HG03558 (cell line): Measurements from ENCODE around the gene SCRN1.

Experiments
- ATAC-seq: cut with Tn5 transposase; IDR thresholded peaks from one replicate; pipeline ENCODE4 v1.9.1; 2021; ENCODE audit warnings: moderate number of reproducible peaks; ENCODE audit not compliant: unreplicated experiment; ENCODE audit errors: extremely low read depth

SCRN1 gene

DNA sequence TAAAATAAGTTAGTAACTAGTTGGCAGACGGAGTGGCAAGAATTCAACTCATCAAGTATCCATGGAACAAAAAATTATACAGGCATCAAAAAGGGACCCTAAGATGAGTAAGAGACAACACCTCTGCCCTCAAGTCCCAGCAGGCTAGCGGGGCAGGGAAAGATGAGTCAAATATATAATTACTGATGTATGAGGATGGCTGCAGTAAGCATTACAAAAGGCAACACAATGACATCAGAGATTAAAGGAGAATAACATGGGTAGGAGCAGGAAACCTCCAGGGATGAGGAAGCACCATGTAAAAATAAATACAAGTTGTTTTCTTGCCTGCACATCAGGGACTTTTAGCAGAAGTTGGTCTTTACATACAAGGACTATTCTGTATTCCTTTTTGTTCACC, 49.4 kb downstream of the SCRN1 start:
- no peak for ATAC-seq

DNA sequence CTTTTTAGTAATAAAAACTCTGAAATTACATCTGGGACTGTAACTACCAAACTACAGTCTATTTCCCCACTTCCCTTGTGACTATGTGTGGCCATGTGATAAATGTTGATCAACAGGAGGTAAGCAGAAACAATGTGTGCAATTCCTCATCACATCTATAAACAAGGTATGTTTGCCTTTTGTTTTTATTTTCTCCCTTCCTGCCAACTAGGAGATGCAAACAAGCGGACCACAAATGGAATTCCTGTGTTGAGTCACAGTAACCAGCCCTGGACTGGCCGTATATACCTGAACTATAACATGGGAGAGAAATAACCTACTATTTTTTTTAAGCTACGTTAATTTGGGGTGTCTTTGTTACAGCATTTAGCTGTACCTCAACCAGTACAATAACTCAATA, 52.5 kb downstream of the SCRN1 start:
- ATAC-seq = no peak

DNA sequence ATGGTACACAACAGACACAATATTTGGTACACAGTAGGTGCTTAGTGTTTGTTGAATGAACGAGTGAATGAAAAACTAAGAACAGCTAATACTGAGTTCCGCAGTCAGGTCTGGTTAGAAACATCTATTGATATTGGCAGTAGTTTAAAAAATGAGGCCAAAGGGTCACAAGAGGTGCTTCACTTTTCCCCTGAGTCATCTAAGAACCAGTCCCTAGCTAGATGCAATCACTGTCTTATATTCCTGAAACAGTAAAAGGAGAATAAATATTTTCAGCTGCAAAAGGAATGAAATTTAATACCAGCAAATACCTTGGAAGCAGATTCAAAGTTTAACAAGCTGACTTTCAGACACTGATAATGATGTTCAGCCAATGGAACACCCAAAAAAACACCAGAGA, 54.5 kb downstream of the SCRN1 start:
- no peak for ATAC-seq

DNA sequence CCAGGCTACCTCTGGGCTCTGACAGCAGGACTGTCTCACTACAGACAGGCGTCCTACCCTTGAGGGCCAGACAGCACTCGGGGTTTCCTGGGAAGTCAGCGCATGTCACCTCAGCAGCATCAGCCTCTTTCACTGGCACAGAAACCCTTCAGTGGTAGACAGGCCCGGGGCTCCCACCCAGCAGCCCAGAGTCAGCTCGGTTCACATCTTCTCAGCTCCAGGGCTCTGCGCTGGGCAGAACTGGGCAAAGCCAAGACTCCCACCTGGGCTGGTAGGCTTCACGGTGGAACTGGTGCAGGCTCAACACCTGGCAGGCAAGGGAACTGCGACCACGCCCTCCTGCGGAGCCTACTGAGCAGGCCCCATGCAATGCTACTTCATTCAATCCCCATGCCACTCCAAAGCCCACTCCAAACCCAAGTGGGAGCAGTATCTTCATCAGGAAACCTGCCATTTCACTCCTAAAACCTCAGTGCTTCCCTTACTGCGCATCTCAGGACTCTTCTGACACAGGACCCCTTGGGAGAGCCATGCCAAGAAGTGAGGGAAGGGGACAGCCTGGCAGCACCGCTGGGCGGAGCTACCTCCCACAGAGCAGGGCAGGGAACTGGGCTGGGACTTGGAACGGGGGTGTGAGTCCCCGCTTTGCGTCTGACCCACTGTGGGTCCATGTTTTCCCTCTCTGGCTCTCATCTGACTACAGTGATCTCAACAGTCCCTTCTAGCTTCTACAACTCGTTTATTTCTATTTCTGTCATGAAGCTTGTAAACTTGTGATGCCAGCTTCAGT, 60.4 kb downstream of the SCRN1 start:
- no peak for ATAC-seq

DNA sequence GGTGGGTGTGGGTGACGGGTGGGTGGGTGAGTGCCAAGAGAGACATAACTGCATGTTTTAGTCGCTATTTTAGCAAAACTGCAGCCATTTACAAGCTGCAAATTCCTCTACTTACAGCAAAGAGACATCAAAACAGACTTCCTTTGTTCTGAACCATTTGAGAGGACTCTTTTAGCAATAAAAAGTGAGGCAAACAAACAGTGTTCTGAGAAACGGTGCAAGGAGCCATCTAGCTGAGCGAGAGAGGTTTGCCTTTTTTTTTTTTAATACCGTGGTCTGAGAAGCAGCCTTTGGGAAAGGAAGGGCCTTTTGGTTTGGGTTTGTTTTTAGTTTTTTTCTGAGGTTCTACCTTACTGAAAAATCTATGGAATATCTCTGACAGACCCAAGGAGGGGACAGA, 62.9 kb downstream of the SCRN1 start:
- ATAC-seq = no peak

DNA sequence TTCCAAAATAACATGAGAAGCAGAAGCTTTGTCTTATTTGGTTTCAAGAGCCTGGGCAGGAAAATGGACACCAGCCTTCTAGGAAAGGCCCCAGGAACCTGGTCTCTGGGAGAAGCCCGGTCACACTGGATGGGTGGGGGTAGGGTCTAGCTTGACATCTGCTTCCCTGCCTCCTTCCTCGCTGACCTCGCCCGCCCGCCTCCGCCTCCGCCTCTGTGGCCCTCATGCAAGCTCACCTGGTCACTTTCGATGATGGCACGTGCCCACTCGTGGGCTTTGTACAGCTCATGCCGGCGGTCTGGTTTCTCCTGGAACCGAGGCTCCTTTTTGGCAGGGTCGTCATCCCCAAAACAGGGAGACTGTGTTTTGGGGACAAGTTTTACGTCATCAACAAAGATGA, 63.4 kb downstream of the SCRN1 start:
- ATAC-seq = no peak

DNA sequence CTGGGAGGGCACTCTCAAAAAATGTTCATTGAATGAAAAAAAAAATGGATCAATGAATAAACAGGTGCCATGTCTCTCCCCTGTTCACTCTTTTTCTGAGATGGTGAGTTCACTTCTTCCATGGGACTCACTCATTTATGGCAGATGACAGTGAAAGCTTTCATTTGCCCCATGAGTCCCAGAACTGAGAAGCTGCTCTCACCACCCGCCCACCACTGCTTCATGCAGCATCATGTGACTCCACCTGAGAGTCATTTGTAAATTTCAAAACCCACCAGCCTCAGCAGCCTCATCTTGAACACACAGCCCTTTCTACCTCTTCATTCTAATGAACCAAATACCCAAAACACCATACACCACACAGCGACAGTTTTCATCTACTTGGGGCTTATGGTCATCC, 64.9 kb downstream of the SCRN1 start:
- ATAC-seq = no peak

DNA sequence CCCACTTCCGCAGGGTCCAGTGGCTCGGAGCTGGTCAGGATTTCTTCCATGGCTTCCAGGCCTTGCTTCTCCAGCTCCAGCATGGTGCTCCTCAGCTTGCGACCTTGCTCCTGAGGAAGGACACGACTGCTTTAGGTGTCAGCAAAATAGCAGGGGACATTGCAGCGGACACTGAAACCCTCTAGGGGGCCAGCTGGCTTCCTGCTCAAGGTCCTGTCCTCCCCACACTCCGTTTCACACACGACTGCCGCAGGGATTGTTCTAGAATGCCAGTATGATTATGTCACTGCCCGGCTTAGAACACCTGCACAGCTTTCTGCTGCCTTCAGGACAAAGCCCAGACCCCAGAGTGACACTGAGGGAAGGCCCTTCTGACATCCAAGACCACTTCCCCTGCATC, 65.6 kb downstream of the SCRN1 start:
- no peak for ATAC-seq

DNA sequence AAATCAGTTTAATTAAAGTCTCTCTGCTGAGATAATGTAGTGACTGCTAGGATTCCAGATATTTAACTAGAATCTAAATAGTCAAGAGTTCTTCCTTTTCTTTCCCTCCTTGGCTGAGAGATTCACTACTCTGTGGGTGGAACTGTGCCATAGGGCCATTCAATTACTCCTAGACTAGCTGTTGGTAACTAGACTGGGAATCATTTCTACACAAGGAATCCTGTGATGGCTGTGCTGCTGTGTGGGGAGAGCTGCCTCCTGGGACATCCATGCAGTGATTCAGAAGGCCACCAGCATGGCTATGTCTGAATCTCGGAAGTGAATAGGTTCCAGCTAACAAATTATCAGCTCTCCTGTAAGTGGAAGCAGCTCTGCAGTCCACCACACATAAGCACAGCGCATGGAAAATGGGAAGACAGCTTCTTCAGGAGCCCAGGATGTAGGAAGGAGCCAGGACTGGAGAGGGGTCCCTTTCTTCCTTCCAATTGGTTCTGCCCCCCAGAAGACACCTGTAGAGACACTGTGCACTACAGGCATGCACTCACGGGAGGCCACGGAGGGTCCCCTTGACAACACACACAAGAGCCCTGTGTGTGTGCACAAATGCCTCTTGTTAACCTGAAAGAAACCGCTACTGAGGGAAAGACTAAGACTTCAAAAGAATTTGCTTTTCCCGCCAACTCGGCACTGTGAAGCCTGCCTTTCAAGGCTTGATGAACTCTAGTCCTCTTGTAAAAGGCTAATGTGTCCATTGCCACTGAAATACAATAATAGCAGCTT, 66.5 kb downstream of the SCRN1 start:
- ATAC-seq = no peak

DNA sequence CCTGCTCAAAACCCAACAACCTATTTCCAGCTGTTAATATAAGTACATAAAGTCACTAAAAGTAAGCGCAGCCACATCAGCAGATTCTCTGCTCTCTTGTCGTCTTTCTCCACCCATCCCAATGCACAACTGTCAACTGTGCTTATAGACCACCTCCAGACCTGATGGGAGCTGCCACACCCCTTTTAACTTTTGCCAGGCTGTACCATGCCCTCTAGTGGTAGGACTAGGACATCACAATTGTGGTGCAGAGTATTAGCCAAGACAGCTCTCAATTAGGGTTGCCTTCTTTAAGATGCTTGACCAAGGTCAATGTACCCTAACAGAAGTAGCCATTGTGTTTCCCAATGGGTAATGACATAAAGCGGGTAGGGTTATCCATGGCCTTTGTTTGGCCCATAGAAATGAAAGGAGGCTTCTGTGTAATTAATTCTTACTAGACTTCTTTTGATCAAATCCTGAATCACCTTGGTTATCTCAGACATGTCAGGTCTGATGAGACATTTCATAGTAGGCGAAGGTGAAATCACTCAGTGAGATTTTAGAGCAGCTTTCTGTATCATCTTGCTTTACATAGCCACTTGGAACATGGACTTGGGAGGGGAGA, 68.1 kb downstream of the SCRN1 start:
- no peak for ATAC-seq

DNA sequence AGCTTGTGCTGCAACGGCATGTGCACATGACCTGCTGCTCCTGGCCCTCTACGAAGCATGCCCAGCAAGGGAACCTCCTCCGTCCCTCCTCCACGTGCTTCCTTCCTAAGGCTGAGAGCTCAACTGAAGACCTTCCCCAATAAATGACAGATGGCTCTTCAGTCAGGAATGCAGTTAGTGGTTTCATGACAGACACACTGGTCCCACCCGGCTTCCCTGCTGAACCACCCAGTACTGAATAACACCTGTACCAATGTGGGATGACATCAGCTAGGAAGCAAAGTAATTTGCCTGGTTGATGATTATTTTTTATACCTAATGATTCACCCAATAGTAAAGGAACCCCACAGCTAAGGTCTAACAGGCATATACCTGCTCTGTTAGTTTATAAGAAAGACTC, 69.1 kb downstream of the SCRN1 start:
- ATAC-seq = no peak

DNA sequence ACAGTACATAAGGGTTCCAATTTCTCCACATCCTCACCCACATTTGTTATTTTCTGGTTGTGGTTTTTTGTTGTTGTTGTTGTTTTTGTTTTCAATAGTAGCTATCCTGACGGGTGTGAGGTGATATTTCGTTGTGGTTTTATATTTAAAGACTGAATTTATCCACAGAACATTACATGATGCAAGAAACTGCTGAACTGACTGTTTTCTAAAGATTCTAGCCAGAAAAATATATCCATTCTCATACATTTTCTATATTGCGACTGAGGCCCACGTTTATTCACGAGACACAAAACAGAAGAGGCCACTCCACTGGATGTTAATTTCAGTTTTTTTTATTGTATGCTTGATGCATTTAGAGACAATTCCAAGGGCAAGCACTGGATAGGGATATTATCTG, 69.8 kb downstream of the SCRN1 start:
- no peak for ATAC-seq

DNA sequence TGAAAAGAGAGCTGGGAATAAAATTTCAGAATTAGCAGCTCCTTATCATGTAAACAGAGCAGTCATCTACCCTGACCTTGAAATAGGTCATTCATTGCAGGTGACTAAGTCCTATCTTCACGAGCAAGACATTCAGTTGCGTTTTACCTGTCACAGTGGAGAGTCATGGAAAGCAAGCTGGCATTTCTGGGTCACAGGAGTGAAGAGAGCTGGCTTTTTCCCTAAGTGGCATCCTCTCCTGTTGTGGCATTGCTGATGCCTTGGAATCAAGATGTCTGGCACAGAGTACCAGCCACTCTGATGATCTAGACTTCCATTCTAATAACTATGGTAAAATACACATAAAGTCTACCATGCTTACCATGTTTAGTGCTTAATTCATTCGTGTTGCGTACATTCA, 70.8 kb downstream of the SCRN1 start:
- no peak for ATAC-seq

DNA sequence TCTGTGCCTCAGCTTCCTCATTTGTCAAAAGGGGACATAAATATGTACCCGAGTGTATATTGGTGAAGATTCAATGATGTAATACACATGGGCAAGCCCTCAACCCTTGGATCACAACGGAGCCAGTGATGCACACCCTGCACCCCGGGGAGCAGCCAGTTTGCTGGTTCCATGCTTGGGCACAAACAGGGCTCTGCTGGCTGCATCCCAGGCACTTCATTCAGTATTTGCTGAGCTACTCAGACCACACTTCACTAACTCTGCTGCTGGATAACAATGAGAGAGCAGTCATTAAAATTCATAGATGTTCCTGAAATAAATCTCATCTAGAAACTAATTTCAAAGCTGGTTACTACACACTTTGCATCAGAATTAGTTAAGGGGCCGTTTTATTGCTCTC, 72.0 kb downstream of the SCRN1 start:
- ATAC-seq = no peak

DNA sequence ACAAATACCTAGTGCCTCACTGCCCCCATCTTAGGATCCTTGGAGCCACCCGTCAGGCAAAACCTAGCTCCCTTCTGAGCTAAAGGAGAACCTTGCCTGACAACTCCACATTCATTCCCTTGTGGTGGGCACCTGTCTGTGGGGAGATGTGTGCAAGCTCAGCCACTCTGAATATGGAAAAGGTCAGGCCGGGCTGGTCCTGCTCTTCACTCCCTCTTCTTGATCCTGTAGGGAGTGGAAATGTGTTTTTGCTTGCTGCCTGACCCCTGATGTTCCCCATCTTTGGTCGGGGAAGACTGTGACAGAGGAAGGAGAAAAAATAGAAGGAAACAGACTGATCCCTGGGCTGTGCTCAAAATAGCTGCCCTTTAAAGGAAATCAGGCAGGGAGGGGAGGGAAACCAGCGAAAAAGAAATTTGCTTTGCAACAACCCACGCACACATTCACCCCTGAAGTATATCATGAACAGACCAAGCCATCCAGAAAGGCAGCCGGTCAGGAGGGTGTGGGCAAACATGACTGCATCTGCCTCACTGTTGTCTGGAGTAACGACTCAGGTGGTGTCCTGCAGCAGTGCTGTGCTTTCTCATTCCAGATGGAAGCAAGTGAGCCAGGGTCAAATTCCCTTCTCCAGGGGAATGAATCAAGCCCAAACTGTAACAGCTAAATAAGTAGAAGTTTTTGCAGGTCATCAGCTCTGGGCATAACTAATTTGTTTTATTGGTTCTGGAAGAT, 74.0 kb downstream of the SCRN1 start:
- no peak for ATAC-seq

DNA sequence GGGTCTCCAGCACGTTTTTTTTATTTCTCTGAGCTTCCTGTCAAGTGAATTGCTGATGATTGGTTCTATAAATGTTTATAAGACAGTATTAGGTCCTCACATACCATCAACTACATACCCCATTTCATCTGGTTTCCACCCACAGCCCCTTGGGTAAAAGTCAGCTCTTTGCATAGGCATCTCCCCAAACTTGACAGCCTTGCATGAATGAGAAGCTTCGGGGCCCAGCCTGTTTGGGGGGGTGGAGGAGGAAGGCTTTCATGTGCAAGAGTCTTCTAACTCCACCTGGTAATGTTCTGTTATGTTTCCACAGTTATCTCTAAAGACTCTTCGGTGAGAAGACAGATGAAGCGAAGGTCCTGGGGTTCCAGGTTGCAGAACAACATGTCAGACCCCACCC, 75.4 kb downstream of the SCRN1 start:
- no peak for ATAC-seq

DNA sequence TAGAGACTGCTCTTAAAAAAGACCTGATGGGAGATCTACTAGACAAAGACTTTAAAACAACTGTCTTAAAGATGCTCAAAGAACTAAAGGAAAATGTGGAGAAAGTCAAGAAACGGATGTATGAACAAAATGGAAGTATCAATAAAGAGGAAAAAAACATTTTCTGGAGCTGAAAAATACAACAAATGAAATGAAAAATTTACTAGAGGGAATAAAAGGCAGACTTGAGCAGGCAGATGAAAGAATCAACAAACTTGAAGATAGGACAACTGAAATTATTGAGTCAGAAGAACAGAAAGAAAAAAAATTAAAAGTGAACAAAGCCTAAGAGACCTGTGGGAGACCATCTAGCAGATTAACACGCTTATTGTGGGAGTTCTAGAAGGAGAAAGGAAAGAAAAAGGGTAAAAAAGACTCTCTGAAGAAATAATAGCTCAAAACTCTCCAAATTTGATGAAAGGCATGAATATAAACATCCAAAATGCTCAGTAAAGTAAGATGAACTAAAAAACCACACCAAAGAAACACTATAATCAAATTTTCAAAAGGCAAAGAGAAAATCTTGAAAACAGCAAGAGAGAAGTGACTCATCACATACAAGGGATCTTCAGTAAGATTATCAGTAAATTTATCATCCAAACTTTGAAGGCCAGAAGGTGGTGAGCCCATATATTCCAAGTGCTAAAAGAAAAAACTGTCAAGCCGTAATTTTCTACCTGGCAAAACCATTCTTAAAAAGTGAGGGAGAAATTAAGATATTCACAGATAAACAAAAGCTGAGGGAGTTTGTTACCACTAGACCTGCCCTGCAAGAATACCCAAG, 83.2 kb downstream of the SCRN1 start:
- no peak for ATAC-seq

DNA sequence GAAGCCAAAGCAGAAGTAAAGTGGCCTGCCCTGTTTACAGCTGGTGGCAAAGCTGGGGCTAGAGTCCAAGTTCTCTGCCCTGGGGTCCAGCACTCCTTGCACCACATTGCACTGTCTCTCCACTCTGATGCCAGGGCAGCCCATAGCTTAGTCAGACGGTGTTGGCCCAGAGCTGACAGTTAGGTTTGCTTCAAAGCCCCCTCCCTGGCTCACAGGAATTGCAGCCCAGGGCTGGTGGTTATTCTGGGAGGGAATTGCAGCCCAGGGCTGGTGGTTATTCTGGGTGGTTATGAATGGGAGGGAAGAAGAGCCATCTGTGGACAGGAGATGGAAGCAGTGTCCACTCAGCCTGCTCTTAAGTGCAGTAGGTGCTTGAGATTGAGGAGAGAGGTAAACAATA, 88.9 kb downstream of the SCRN1 start:
- ATAC-seq = no peak

DNA sequence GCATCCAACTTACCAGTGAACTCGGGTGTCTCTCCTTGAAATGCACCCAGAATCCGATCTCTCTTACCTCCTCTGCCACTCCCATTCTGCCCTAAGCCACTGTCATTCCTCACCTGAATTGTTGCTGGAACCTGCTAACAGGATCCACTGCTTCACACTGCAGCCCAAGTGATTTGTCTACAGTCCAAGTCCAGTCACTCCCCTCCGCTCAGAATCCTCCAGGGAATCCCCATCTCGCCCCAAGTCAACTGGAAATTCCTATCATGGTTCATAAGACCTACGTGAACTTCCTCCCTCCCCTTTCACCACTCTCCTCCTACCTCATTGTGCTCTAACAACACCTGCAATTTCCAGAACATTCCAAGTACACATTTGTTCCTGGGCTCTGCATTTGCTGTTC, 91.3 kb downstream of the SCRN1 start:
- ATAC-seq = no peak
